GM12872 (cell line): ENCODE measurements around the gene SH3RF3.

ENCODE experiments used
- TF ChIP-seq, protein P1 (sequence below): IDR thresholded peaks from 3 replicates; pipeline ENCODE4 v1.5.1; 2011; ENCODE audit warnings: low read depth, mild to moderate bottlenecking, low read length, moderate library complexity; ENCODE audit not compliant: insufficient read depth

The SH3RF3 gene

DNA sequence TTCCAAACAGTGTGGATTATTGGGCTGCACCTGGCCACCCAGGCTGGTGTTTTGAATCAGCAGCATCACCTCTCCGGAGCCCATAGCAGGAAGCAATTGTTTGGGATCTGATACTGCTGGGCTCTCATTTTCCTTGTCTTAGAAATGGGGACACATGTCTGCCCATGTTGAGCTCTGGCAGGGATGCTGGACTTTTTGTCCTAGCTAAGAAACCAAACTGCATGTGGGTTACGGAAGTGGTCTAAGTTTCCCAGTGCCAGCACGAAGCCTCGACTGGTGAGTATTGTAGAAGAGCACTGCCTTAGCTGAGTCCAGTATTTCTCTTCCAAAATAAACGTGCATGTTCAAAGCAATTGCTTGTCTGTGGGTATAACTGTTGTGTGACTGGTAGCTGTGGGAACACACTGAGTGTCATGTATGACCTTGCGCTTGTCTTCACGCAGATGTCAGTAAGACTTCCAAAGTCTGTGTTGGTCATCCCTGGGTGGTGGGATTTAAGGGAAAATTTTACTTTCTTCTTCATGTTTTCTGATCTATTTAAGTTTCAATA lies 43.6 kb downstream of the SH3RF3 start:
- TF ChIP-seq, protein P1, sequence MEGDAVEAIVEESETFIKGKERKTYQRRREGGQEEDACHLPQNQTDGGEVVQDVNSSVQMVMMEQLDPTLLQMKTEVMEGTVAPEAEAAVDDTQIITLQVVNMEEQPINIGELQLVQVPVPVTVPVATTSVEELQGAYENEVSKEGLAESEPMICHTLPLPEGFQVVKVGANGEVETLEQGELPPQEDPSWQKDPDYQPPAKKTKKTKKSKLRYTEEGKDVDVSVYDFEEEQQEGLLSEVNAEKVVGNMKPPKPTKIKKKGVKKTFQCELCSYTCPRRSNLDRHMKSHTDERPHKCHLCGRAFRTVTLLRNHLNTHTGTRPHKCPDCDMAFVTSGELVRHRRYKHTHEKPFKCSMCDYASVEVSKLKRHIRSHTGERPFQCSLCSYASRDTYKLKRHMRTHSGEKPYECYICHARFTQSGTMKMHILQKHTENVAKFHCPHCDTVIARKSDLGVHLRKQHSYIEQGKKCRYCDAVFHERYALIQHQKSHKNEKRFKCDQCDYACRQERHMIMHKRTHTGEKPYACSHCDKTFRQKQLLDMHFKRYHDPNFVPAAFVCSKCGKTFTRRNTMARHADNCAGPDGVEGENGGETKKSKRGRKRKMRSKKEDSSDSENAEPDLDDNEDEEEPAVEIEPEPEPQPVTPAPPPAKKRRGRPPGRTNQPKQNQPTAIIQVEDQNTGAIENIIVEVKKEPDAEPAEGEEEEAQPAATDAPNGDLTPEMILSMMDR, result no peak

DNA sequence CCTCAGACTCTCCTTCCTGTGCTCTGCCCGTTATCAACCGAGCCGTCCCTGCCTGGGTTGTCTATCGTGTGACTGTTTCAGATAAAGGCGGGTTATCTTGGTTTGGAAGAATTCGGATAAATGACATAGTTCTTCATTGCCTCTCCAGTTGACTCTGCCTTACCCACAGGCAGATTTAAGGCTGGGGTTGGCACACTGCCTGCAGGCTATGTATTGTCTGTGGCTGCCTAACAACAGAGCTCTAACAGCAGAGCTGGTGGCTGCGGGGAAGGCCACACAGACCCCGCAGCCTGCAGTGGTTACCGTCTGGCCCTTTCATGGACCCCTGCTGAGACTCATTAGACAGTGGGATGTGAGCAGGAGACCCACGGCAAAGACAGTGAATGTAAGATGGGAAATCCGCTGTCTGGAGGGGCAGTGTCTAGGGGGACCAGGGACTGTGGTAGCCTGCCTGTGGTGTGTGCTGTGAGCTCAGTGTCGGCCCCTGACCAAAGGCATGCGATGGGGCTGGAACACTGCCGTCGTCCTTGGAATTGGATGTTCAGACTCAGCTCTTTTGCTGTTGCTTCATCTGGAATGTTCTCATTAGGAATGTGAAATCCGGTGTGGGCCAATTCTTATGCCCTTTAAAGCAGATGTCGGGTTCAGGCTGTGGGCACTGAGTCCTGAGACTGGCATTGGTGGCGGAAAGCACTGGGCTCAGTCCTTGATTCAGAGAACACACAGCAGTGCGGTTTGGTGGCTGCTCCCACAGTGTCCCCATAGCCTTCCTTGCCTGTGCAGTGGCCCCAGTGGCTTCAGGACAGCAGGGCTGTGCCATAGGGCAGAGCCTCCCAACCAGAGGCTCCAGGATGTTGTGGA lies 44.5 kb downstream of the SH3RF3 start:
- TF ChIP-seq, protein P1, result no peak

DNA sequence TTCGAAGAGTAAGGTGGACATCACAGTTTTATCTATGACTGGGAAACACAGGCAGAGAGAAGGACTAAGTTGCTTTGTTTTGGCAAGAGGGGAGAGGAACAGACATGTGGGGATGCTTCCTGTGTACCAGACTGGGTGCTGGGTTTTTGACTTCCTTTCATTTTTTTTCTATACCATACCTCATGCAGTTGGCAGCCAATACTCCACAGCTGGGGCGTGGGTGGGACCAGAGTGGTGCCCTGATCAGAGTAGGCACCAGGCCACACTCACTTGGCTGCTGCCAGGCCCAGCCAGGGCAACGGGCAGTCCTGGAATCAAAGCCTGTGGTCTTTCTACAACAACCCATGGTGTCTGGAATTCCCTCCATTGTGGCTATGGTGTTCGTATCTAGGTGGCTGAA lies 45.2 kb downstream of the SH3RF3 start:
- TF ChIP-seq, protein P1, result no peak

DNA sequence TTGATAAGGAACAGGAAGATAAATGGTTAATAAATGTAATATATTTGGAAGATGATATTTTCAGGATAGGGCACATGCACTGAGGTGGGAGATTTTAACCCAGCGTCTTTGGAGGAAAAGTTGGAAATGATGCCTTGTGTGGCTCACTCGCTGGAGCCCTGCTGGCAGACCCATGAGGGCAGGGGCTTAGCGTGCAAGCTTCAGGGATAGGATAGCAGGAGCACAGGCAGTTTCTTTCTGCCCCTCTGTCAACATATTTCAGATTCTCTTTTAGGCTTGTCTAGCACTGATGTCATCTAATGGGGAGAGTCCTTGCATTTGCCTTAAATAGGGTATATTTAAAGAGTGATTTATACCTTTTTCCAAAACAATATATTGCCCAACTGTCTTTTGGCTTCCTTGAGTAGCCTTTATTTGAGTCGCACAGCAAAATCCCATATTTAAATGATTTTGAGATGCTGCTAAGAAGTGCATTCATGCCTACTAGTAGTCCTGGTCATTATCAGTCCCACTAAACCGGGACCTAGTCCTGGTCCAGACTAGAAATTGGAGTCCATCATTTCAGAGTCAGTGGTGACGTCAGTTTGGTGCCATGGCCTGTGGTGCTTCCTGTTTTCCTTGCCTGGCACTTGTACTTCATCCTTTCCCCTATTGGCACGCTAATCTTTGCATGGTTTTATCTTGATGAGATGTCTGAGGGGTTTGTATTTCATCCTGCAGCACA lies 45.8 kb downstream of the SH3RF3 start:
- TF ChIP-seq, protein P1, result no peak

DNA sequence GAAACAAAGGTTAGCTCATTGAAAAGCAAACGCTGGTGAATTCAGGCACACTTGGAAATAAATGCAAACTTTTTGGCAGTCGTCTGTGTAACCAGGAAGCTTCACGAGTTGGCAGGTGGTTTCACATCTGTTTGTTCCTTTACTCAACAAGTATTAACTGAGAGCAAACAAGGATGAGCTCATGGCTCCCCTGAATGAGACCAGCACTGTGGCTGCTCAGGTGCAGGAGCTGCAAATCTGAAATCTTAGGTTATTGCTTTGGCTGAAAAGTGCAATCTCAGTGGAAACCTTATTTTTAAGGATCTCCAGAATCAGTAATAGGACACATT lies 46.3 kb downstream of the SH3RF3 start:
- TF ChIP-seq, protein P1, result no peak

DNA sequence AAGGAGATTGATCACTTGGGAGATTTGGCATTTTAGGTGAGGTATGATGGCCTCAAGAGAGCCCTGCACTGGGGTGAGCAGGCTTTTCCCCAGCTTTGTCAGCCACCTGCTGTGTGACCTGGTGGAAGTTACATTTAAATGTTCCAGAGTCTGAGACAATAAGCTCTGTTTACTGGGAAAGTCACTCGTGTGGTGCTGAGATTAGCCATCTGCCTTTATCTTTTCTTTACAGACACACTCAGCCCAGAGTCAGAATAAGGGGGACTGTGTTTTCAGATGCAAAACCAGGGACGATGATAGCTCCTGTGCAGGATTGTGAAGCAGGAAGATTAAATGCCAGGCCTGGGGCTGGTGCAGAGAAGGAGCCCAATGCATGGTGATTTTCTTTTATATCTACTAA lies 47.9 kb downstream of the SH3RF3 start:
- TF ChIP-seq, protein P1, result no peak

DNA sequence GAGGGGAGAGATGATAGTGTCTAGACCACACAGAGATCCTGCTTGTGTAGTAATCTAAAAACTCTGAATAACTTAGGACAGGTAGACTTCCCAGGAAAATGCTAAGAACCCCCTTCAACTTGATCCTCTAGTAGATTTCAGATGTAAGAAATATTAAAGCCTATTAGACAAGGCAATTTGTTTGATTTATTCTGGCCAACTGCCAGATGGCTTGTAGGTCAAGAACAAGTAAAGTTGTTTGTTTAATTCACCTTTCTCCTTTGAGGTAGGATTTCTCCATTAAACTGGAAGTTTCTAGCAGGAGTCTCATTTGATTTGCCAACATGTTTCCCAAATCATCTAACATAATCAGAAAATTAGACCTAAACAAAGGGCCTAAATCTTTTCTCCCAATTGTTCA lies 48.6 kb downstream of the SH3RF3 start:
- TF ChIP-seq, protein P1, result no peak
